HL-60 (cell line): ENCODE results near the gene MAP4K5.

Source experiments
- SPI1 ChIP-seq: IDR thresholded peaks from 2 replicates; pipeline ENCODE4 v1.6.1; 2012; ENCODE audit warnings: low read depth, mild to moderate bottlenecking, borderline replicate concordance
- TF ChIP-seq, protein P1 (sequence below): IDR thresholded peaks from one replicate; pipeline ENCODE4 v1.5.1; 2011; ENCODE audit warnings: low read length, control low read depth, inconsistent platforms; ENCODE audit not compliant: insufficient read depth

DNA sequence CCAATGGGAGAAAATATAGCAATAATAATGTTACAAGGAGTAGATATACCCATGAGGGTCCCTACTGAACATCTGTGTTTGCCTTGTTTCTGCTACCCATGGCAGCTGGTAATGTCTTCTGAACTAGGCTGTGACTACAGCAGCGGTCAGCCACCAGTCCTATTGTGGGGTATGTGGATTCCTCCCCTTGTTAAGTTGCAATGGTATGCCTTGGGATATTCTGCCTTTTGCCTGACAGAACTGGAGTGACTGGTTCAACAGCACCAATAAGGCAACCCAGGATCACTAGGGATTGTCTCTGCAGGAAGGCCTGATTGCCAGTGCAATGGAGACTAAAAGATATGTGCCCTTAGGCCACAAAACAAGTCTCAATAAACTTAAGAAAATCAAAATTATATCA is 17.9 kb upstream of the MAP4K5 start:
- TF ChIP-seq, protein P1, sequence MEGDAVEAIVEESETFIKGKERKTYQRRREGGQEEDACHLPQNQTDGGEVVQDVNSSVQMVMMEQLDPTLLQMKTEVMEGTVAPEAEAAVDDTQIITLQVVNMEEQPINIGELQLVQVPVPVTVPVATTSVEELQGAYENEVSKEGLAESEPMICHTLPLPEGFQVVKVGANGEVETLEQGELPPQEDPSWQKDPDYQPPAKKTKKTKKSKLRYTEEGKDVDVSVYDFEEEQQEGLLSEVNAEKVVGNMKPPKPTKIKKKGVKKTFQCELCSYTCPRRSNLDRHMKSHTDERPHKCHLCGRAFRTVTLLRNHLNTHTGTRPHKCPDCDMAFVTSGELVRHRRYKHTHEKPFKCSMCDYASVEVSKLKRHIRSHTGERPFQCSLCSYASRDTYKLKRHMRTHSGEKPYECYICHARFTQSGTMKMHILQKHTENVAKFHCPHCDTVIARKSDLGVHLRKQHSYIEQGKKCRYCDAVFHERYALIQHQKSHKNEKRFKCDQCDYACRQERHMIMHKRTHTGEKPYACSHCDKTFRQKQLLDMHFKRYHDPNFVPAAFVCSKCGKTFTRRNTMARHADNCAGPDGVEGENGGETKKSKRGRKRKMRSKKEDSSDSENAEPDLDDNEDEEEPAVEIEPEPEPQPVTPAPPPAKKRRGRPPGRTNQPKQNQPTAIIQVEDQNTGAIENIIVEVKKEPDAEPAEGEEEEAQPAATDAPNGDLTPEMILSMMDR = no peak
- TF ChIP-seq SPI1 = no peak
